Parathyroid adenoma (tissue), 2 donors: ENCODE data around the gene WSCD2.

Experiments
- H2AFZ ChIP-seq: fragments of 300-600 bp; sonication (generic); one replicate; pipeline ENCODE4 v1.7.0; 2017; ENCODE audit warnings: antibody characterized with exemption, mild to moderate bottlenecking
- H3K27ac ChIP-seq: fragments of 300-600 bp; sonication (generic); one replicate; pipeline ENCODE4 v1.7.0; 2017
- H3K27me3 ChIP-seq: fragments of 300-600 bp; sonication (generic); one replicate; pipeline ENCODE4 v1.7.0; 2017; ENCODE audit warnings: low read length; ENCODE audit not compliant: control insufficient read depth, insufficient read depth
- H3K36me3 ChIP-seq: fragments of 300-600 bp; sonication (generic); one replicate; pipeline ENCODE4 v1.7.0; 2017; ENCODE audit warnings: low read length; ENCODE audit not compliant: control insufficient read depth, insufficient read depth
- H3K4me1 ChIP-seq: fragments of 300-600 bp; sonication (generic); one replicate; pipeline ENCODE4 v1.7.0; 2017; ENCODE audit warnings: control low read depth
- H3K4me2 ChIP-seq: fragments of 300-600 bp; sonication (generic); one replicate; pipeline ENCODE4 v1.7.0; 2017; ENCODE audit warnings: low read length
- H3K4me3 ChIP-seq: fragments of 300-600 bp; sonication (generic); one replicate; pipeline ENCODE4 v1.7.0; 2017; ENCODE audit warnings: low read depth, low read length
- H3K79me2 ChIP-seq: fragments of 300-600 bp; sonication (generic); one replicate; pipeline ENCODE4 v1.7.0; 2017; ENCODE audit warnings: control low read depth
- H3K9ac ChIP-seq: fragments of 300-600 bp; sonication (generic); one replicate; pipeline ENCODE4 v1.7.0; 2017; ENCODE audit warnings: mild to moderate bottlenecking
- H3K9me3 ChIP-seq: fragments of 300-600 bp; sonication (generic); one replicate; pipeline ENCODE4 v1.7.0; 2017; ENCODE audit warnings: low read length; ENCODE audit not compliant: control insufficient read depth
- TF ChIP-seq, protein P1 (sequence below): fragments of 300-600 bp; sonication (generic); IDR thresholded peaks from one replicate; pipeline ENCODE4 v1.7.0; 2017; ENCODE audit warnings: antibody characterized with exemption, mild to moderate bottlenecking
- donor health status: primary hyperparathyroidism.

Gene WSCD2

GRCh38 chr12:108131657-108132126 lies 2.6 kb downstream of the WSCD2 start:
- Histone ChIP-seq H3K27me3 (no peaks in the 10 kb centered on the region), H3K27ac (no peak overlapping the region), H3K9ac (no peak overlapping the region)

DNA sequence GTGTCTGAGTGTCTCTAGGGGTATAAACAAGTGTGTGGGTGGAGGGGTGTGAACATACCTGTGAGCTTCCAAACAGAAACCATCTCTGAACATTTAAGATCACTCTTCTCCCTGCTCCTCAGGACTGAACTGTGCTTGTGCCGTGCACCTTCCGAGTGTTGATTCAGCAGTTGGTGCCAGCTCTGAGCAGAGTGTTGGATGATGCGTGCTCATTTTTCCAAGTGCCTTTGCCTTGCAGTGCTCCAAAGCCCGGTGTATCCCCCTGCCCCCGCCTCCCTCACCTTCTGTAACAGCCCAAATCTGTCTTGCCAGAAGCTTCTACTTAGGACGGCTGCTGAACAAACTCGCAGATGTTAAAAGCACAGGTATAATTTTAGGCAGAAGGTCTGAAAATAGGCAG lies 4.4 kb downstream of the WSCD2 start:
- no peak overlapping the region for H3K4me3 ChIP-seq
- no peak overlapping the region for H2AFZ ChIP-seq
- H3K9me3 ChIP-seq = no peaks in the 10 kb centered on the region
- TF ChIP-seq, protein P1, sequence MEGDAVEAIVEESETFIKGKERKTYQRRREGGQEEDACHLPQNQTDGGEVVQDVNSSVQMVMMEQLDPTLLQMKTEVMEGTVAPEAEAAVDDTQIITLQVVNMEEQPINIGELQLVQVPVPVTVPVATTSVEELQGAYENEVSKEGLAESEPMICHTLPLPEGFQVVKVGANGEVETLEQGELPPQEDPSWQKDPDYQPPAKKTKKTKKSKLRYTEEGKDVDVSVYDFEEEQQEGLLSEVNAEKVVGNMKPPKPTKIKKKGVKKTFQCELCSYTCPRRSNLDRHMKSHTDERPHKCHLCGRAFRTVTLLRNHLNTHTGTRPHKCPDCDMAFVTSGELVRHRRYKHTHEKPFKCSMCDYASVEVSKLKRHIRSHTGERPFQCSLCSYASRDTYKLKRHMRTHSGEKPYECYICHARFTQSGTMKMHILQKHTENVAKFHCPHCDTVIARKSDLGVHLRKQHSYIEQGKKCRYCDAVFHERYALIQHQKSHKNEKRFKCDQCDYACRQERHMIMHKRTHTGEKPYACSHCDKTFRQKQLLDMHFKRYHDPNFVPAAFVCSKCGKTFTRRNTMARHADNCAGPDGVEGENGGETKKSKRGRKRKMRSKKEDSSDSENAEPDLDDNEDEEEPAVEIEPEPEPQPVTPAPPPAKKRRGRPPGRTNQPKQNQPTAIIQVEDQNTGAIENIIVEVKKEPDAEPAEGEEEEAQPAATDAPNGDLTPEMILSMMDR = no peak
- H3K27me3 ChIP-seq = no peaks in the 10 kb centered on the region
- H3K4me1 ChIP-seq = peaks cover 3% of the 10 kb centered on the region
- H3K79me2 ChIP-seq = no peaks in the 10 kb centered on the region
- H3K36me3 ChIP-seq = no peaks in the 10 kb centered on the region
- no peak overlapping the region for H3K27ac ChIP-seq
- no peak overlapping the region for H3K9ac ChIP-seq
- no peak overlapping the region for H3K4me2 ChIP-seq

More at GRCh38 chr12:108131657-108132126, 2.6 kb downstream of the WSCD2 start:
- H3K4me1 ChIP-seq = peaks cover 3% of the 10 kb centered on the region
- no peaks in the 10 kb centered on the region for H3K36me3 ChIP-seq
- H3K9me3 ChIP-seq = no peaks in the 10 kb centered on the region
- H3K4me3 ChIP-seq = no peak overlapping the region
- no peak overlapping the region for H3K4me2 ChIP-seq
- H3K79me2 ChIP-seq = no peaks in the 10 kb centered on the region
- TF ChIP-seq, protein P1 = no peak
- no peak overlapping the region for H2AFZ ChIP-seq

GRCh38 chr12:108134744-108135143 lies 5.7 kb downstream of the WSCD2 start:
- no peaks in the 10 kb centered on the region for H3K36me3 ChIP-seq
- TF ChIP-seq, protein P1 = no peak
- no peak overlapping the region for H3K4me3 ChIP-seq
- no peak overlapping the region for H3K4me2 ChIP-seq
- no peaks in the 10 kb centered on the region for H3K9me3 ChIP-seq
- no peaks in the 10 kb centered on the region for H3K27me3 ChIP-seq
- no peaks in the 10 kb centered on the region for H3K79me2 ChIP-seq
- no peaks in the 10 kb centered on the region for H3K4me1 ChIP-seq
- H2AFZ ChIP-seq = no peak overlapping the region
- H3K27ac ChIP-seq = no peak overlapping the region
- no peak overlapping the region for H3K9ac ChIP-seq

- Histone ChIP-seq H3K4me2 (no peak overlapping the region), H3K27ac (no peak overlapping the region), H3K27me3 (no peaks in the 10 kb centered on the region), H3K36me3 (no peaks in the 10 kb centered on the region), H3K9me3 (no peaks in the 10 kb centered on the region), H3K79me2 (no peaks in the 10 kb centered on the region), H2AFZ (no peak overlapping the region), H3K4me3 (no peak overlapping the region), H3K9ac (no peak overlapping the region), H3K4me1 (no peaks in the 10 kb centered on the region)
- TF ChIP-seq, protein P1 = no peak
Observed at GRCh38 chr12:108135627-108136026, 6.5 kb downstream of the WSCD2 start.

- TF ChIP-seq, protein P1 = no peak
- no peaks in the 10 kb centered on the region for H3K9me3 ChIP-seq
- H3K79me2 ChIP-seq = no peaks in the 10 kb centered on the region
- H3K27me3 ChIP-seq = no peaks in the 10 kb centered on the region
- H3K36me3 ChIP-seq = no peaks in the 10 kb centered on the region
- H2AFZ ChIP-seq = no peak overlapping the region
- H3K4me2 ChIP-seq = no peak overlapping the region
- H3K4me1 ChIP-seq = no peaks in the 10 kb centered on the region
- H3K4me3 ChIP-seq = no peak overlapping the region
- H3K27ac ChIP-seq = no peak overlapping the region
- no peak overlapping the region for H3K9ac ChIP-seq
Observed at GRCh38 chr12:108136697-108137096, 7.6 kb downstream of the WSCD2 start.
